Hematopoietic multipotent progenitor cell (in vitro differentiated cells): Measurements from ENCODE around the gene UNC13D. TPM values are rescaled to one million over a fixed set of nuclear protein-coding genes. Genes with fewer than 3 reads are reported as not detected.

ENCODE experiments used
- DNase-seq, 3 donors: peaks; one replicate each; pipeline ENCODE4 v3.0.0-alpha.2; 2011 to 2015; ENCODE audit warnings: low read depth in 2 of 3, low spot score in 2 of 3
- total RNA-seq: library from RNA; depleted of rRNA; stranded (reverse); fragments of >200 nt; gene quantifications from one replicate; pipeline ENCODE4 v1.2.3, GENCODE V29; 2012

The UNC13D gene
- total RNA-seq, 1 donor, result 245 TPM

DNA sequence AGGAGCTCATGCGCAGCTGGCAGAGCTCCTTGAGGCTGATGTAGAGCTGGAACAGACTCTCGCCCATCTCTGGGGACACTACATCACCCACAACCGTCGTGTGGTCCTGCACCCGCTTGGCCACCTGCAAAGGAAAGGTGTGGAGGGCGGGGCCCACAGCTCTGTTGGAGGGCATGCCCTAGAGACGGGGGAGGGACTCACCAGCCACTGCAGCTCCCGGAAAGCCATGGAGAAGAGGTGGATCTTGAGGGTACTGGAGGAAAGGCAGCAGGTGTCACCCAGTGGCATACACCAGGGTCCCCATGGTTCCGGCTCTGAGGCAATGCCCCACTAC lies 8.6 kb downstream of the UNC13D start:
- no peak for DNase-seq

DNA sequence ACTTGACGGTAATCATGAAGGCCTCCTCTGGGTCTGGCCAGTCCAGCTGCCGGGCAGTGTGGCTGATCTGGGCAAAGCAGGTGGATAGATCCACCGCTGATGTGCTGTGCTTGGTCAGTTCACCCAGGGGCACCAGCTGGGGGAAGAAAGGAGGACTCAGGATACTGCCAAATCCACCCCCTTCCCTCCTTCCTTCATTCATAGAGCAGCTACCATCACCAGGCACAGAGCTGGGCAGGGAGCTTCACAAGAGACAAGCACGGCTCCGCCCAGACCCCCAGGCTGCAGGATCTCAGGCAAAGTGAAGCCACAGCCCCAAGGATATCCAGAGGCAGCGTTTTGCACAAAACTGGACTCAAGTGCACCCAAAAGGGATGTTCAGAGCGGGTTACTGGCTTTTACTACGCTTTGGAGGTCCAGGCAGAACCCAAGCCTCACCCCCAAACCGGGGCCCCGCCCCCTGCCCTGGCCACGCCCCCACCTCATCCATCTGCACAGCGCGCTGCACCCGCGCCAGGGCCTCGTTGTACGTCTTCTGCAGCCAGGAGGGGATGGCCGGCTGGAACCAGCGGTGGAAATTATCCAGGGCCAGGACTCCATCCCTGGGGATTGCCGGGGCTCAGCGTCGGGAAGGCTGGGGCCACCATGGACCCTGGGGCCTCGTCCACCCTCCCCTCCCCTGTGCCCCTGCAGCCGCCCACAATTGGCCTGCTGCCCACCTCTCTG lies 9.1 kb downstream of the UNC13D start:
- DNase-seq, result no peak

DNA sequence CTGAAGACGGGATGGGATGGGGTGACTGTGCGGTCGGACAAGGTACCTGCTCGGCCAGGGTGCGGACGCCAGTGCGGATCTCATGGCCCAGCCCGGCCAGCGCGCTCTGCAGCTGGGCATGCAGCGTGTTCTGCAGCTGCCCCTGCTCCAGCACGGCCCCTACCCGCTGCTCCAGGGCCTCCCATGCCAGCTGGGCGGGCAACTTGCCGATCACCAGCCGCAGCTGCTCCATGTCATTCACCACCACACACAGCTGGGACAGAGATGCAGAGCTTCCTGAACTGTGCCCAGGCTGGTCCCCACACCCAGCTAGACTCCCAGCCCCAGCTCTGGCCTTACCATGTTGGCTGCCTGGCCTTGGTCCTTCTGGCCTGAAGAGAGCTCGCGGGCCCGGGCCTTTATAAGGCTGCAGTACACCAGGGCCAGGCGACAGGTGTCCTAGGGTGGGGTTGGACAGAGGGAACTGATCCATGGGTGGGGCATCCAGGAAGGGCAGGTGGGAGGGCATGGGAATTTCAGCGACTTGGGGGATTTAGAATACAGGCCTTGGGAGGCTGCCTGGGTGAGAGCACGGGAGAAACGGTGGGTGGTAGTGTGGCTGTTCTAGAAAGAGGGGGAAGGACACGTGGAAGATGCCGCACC lies 9.8 kb downstream of the UNC13D start:
- no peak for DNase-seq

GRCh38 chr17:75832652-75833400 lies 11.4 kb downstream of the UNC13D start:
- peak in 1 of 3 donors; percentile 42 for DNase-seq

DNA sequence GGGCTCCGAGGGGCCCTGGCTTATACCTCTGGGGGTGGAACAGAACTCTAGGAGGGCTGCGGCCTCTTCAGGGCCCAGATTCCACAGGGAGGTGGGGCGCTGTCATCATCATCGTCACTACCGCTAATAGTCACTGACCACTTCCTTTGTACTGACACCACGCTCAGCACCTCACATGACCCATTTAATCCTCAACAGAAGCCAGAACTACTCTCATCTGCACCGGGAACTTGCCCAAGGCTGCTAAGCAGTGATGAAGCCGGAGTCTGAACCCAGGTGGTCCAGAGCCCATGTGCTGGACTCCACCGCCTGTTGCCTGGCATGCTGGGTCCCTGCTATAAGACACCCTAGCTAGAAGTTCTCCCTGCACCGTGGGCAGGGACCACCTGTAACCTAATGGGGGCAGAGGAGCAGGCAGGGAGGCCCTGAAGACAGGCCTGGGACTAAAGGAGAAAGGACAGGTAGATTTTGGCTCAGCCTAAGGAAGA lies 12.0 kb downstream of the UNC13D start:
- DNase-seq, result peak in 1 of 3 donors; percentile 33

DNA sequence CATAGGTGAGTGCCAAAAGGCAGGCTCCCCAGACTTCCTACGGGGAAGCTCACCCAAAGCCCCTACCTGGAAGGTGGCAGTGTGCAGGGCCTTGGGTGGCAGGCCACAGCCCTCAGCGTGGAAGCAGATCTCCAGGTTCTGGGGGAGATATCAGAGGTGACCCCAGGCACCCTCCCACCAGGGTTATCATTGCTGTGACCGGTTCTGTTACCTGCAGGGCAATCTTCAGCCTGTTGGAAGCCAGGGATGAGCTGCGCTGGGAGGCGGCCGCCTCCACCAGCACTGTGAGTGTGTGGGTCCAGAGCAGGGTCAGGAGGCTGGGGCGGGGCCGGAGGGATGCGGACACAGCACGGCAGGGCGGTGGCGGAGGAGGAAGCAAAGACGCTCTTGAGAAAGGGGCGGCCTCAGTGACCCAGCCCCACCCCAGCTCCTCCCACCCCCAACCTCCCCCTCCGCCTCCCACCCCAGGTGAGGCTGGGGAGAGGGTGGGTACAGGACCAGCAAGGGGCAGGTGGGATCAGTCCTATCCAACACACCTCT lies 13.1 kb downstream of the UNC13D start:
- DNase-seq, result no peak

- peak in 1 of 3 donors; percentile 39 for DNase-seq
Observed at GRCh38 chr17:75830164-75831031, 13.8 kb downstream of the UNC13D start.

- no peak for DNase-seq
Observed at GRCh38 chr17:75829747-75830146, 14.5 kb downstream of the UNC13D start.

GRCh38 chr17:75828741-75829140 lies 15.5 kb downstream of the UNC13D start:
- no peak for DNase-seq

- DNase-seq, result peak in 1 of 3 donors; percentile 68
Observed at GRCh38 chr17:75828076-75828400, 16.2 kb downstream of the UNC13D start.

DNA sequence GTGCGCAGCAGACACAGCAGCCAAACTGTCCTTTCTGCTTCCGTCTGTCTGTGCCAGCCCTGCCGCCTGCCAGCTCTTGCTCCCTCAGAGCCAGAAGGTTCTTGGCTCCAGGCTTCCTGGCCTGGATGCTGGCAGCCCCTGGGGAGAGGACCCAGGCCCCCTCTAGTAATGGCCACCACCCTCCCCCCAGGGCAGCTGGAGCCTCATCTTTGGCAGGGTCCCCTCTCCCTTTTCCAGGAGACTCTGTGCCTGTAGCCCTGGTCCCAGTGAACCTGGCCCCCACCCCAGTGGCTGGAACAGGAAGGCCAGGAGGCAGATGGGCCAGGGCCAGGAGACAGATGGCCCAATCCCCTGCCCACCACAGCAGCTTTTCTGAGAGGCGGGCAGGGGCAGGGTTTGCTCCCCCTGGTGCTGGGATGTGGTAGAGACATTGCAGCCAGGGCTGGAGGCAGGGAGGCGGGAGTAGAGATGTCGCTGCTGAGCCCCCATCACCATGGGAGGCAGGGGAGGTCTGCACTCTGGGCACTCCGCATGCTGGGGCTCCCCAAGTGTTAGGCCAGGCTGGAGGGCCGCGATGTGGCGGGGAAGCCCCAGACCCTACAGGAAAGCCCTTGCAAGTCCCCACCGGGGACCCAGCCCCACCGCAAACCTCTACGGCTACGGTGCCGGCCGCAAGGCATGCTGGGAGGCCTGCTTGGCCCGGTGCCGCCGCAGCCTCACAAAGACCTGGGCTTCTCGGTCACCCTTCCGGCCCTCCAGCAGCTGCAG lies 16.7 kb downstream of the UNC13D start:
- DNase-seq, result peak in 2 of 3 donors; percentile 80 to 83

DNA sequence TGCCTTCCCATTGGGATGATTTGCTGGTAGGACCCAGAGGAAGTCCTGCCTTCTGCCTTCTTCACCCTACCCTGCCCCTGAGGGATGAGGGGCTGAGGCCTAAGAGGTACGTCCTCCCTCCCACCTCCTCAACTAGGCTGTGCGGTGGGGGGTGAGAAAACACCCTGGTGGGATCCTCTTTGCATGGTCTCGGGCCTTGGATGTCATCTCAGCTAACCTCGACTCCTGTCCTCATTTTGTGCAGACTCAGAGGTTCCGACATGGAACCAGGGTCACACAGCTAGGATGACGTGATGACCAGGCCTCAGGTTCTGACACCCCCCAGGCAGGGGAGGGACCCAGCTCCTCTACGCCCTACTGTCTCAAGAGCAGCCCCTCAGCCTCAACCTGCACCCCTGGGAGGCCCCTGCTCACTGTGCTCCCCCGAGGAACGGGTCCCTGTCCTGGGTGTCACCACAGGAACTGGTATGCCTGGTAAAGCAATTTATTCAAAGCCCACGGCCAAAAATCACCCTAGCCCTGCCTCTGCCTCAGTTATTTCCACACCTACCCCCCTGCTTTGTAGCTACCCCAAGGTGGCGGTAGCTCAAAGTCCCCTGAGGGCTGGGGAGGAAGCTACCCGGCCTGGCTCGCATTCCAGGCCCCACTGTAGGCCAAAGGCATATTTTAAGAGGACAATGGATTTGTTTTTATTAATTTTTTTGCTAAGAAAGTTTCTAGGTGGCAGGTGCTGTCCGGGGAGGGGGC lies 17.5 kb downstream of the UNC13D start:
- DNase-seq, result no peak

- no peak for DNase-seq
Observed at GRCh38 chr17:75825748-75826370, 18.3 kb downstream of the UNC13D start.

GRCh38 chr17:75825149-75825552 lies 19.1 kb downstream of the UNC13D start:
- no peak for DNase-seq

DNA sequence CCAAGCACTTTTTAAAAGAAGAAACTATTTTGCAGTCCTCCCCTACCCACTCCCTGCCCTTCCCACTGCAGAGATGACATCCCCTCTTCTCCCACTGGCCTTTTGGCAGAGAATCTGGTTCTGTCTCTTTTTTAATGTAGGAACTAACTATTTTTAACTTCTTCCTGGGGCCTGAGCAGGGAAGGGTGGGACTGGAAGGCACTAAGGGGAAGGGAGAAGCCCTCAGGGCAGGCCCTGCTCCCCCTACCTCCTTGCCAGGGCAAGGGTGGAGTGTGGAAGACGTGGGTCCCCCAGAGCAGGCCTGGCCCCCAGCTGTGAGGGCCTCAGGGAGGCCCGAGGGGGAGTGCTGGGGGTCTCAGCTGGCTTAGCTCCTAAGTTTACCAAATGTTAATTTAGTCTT lies 19.5 kb downstream of the UNC13D start:
- DNase-seq, result no peak

GRCh38 chr17:75824050-75824552 lies 20.1 kb downstream of the UNC13D start:
- DNase-seq, result no peak

DNA sequence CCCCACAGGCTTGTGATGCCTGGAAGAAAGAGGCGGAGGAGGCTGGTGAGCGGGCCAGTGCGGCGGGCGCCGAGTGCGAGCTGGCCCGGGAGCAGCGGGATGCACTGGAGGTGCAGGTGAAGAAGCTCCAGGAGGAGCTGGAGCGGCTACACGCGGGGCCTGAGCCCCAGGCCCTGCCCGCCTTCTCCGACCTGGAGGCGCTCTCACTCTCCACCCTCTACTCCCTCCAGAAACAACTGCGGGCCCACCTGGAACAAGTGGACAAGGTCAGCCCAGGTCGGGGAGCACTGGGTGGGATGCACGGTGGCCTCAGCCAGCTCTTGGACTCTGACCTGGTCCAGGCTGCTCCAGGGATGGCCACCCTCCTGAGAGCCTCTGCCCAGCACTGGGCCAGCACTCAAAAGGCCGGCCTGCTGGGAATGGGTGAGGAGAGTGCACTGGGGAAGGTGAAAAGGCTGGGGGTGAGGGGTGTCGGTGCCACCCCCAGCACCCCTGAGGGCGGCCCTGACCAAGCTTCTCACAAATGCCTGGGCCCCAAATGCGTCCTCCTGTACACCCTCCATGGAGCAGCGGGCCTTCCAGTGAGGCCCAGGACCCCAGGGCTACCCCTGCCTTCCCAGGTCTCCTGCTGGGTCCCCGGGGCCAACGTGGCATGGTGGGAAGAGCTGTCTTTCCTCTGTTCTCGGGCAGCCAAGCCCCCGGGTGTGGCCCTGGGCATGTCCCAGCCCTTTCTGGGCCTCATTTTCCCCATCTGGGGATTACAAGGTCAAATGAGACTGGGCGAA lies 20.8 kb downstream of the UNC13D start:
- no peak for DNase-seq

DNA sequence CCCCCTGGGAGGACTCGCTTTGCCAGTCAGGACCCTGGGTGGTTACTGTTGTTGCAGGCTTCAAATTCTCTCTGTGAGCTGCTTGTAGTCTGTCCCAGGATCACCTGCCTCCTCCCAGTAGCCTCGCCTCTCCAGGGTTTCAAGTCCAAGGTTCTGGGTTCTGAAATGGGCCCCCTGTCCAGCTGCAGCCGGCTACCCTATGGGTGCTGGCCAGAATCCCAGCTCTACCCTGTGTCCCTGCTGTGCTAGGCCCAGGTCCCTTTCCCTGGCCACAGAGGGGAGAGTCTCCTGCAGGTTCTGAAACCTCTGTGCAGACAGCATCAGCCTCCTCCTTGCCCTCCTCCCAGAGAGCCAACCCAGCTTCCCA lies 21.4 kb downstream of the UNC13D start:
- DNase-seq, result no peak
